Neuronal stem cell (in vitro differentiated cells): Measurements from ENCODE around the gene CAPNS2. TPM values are rescaled to one million over a fixed set of nuclear protein-coding genes. Genes with fewer than 3 reads are reported as not detected.

ENCODE experiments used
- DNase-seq: peaks from one replicate; pipeline ENCODE4 v3.0.0-alpha.2; 2013; ENCODE audit warnings: low spot score
- H2AFZ ChIP-seq: one replicate; pipeline ENCODE4 v1.6.1; 2013; ENCODE audit warnings: mild to moderate bottlenecking, low read length, inconsistent platforms
- H2AK5ac ChIP-seq: 2 replicates; pipeline ENCODE4 v1.6.1; 2013; ENCODE audit warnings: low read depth, mild to moderate bottlenecking, inconsistent platforms, low read length, moderate library complexity, mixed read lengths
- H2BK120ac ChIP-seq: 2 replicates; pipeline ENCODE4 v1.6.1; 2013; ENCODE audit warnings: low read depth, mild to moderate bottlenecking, inconsistent platforms, low read length, moderate library complexity, mixed read lengths
- H2BK12ac ChIP-seq: one replicate; pipeline ENCODE4 v1.6.1; 2013; ENCODE audit warnings: low read length, inconsistent platforms
- H2BK15ac ChIP-seq: 2 replicates; pipeline ENCODE4 v1.6.1; 2013; ENCODE audit warnings: mild to moderate bottlenecking, low read length, inconsistent platforms, mixed read lengths
- H2BK5ac ChIP-seq: one replicate; pipeline ENCODE4 v1.6.1; 2013; ENCODE audit warnings: inconsistent platforms, mild to moderate bottlenecking, low read length, moderate library complexity
- H3K14ac ChIP-seq: one replicate; pipeline ENCODE4 v1.6.1; 2013; ENCODE audit warnings: low read length, inconsistent platforms
- H3K18ac ChIP-seq: 2 replicates; pipeline ENCODE4 v1.6.1; 2013; ENCODE audit warnings: low read length, inconsistent platforms
- H3K23ac ChIP-seq: 2 replicates; pipeline ENCODE4 v1.6.1; 2013; ENCODE audit warnings: low read depth, mild to moderate bottlenecking, mixed read lengths, low read length, inconsistent platforms; ENCODE audit not compliant: poor library complexity
- H3K27ac ChIP-seq: replicated peaks from 3 replicates; pipeline ENCODE4 v1.5.1; 2013; ENCODE audit warnings: low read length, inconsistent platforms
- H3K27me3 ChIP-seq, 3 experiments: 2 replicates each; pipeline ENCODE4 v1.6.1; 2013; ENCODE audit warnings: low read length in 3 of 3, mild to moderate bottlenecking in 2 of 3, inconsistent platforms in 1 of 3, low read depth in 1 of 3, mixed read lengths in 1 of 3, moderate library complexity in 1 of 3; ENCODE audit not compliant: control insufficient read depth in 3 of 3, insufficient read depth in 3 of 3
- H3K36me3 ChIP-seq, 2 donors: replicated peaks in 1 of 2; 2 replicates each; pipeline ENCODE4 v1.6.1; 2013; ENCODE audit warnings: low read length in 2 of 2; ENCODE audit not compliant: control insufficient read depth in 2 of 2, insufficient read depth in 2 of 2
- H3K4ac ChIP-seq: 2 replicates; pipeline ENCODE4 v1.6.1; 2013; ENCODE audit warnings: inconsistent platforms, mild to moderate bottlenecking, low read length, moderate library complexity
- H3K4me1 ChIP-seq, 2 donors: 1 replicate in 1 of 2; 2 replicates in 1 of 2; pipeline ENCODE4 v1.6.1; 2013; ENCODE audit warnings: low read length in 2 of 2, low read depth in 1 of 2; ENCODE audit not compliant: control insufficient read depth in 2 of 2, insufficient read depth in 1 of 2
- H3K4me2 ChIP-seq: one replicate; pipeline ENCODE4 v1.6.1; 2013; ENCODE audit warnings: mild to moderate bottlenecking, low read length, inconsistent platforms; ENCODE audit not compliant: insufficient read depth, poor library complexity, severe bottlenecking
- H3K4me3 ChIP-seq, 2 donors: 2 replicates each; pipeline ENCODE4 v1.5.1; 2013; ENCODE audit warnings: low read length in 2 of 2, mild to moderate bottlenecking in 2 of 2, inconsistent platforms in 1 of 2, moderate library complexity in 1 of 2
- H3K79me1 ChIP-seq: one replicate; pipeline ENCODE4 v1.6.1; 2013; ENCODE audit warnings: low read depth, mild to moderate bottlenecking, inconsistent platforms, low read length, moderate library complexity
- H3K9ac ChIP-seq: one replicate; pipeline ENCODE4 v1.6.1; 2013; ENCODE audit warnings: mild to moderate bottlenecking, low read depth, low read length, inconsistent platforms; ENCODE audit not compliant: poor library complexity
- H3K9me3 ChIP-seq, 2 donors: replicated peaks in 1 of 2; 2 replicates each; pipeline versions ENCODE3 to v1.6.1; 2013; ENCODE audit warnings: low read length in 2 of 2, mild to moderate bottlenecking in 2 of 2, inconsistent platforms in 1 of 2, low read depth in 1 of 2, mixed read lengths in 1 of 2, moderate library complexity in 1 of 2; ENCODE audit not compliant: control insufficient read depth in 2 of 2, insufficient read depth in 1 of 2
- H4K8ac ChIP-seq: one replicate; pipeline ENCODE4 v1.6.1; 2013; ENCODE audit warnings: low read depth, mild to moderate bottlenecking, inconsistent platforms, low read length, moderate library complexity
- H4K91ac ChIP-seq: one replicate; pipeline ENCODE4 v1.6.1; 2013; ENCODE audit warnings: low read length, low read depth, mild to moderate bottlenecking, inconsistent platforms; ENCODE audit not compliant: poor library complexity
- WGBS, 2 donors: extraction: QIAGEN DNeasy Blood & Tissue Kit; methylation state at CpG; one replicate each; pipeline ENCODE4 v1.1.7; 2013; ENCODE audit warnings: missing lambda C conversion rate in 2 of 2, mixed read lengths in 1 of 2; ENCODE audit not compliant: insufficient read length in 2 of 2, insufficient replicate concordance in 1 of 2; ENCODE audit errors: extremely low coverage in 2 of 2; 5-methylcytosine and 5-hydroxymethylcytosine counted together
- polyA plus RNA-seq, 2 experiments: library from polyadenylated mRNA; stranded (reverse); fragments of 200-250 nt; gene quantifications; one replicate each; pipeline ENCODE4 v1.2.3, GENCODE V29; 2013

The CAPNS2 gene
- not detected for polyA plus RNA-seq (2013, experiment 1 of 2)
- polyA plus RNA-seq (2013, experiment 2 of 2): not detected

DNA sequence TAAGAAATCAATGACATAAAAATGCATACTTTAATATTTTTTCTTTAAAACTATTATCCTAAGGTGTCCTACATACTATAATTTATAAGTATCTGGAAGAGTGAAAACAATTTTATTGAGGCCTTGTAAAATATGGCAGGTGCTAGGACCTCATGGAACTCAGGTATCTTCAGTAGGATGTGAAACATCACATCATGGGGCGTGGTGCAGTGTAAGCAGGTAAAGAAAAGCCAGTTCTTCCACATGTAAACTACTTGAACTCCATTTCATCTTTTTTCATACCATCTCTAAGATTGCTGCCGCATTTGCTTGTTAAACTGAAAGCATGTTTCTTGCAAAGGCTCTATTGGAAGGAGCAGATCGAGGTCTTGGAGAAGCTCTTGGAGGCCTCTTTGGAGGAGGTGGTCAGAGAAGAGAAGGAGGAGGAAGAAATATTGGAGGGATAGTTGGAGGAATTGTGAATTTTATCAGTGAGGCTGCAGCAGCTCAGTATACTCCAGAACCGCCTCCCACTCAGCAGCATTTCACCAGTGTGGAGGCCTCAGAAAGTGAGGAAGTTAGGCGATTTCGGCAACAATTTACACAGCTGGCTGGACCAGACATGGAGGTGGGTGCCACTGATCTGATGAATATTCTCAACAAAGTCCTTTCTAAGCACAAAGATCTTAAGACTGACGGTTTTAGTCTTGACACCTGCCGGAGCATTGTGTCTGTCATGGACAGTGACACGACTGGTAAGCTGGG, at the start of gene CAPNS2:
TSS of gene CAPNS2 (plus strand) at position 253 of the 744 bp plus-strand sequence. CDS start at position 326, 73 bp downstream.
- Histone ChIP-seq H2BK5ac (no peak within 1 kb of the TSS), H2BK15ac (no peak within 1 kb of the TSS), H3K14ac (no peak within 1 kb of the TSS), H3K4me3 (no peak within 1 kb of the TSS), H2BK120ac (no peak within 1 kb of the TSS), H3K4me2 (no peak within 1 kb of the TSS), H3K27me3 (no peaks in the 10 kb centered on the region), H4K91ac (no peak within 1 kb of the TSS), H3K4me1 (peaks cover 0 to 16% of the 10 kb centered on the region in 2 donors), H3K4ac (no peak within 1 kb of the TSS), H3K36me3 (no peaks in the 10 kb centered on the region), H2AFZ (no peak within 1 kb of the TSS), H3K9ac (no peak within 1 kb of the TSS), H3K18ac (no peak within 1 kb of the TSS), H2AK5ac (no peak within 1 kb of the TSS), H3K79me1 (no peaks in the 10 kb centered on the region), H3K27ac (no peak within 1 kb of the TSS), H3K9me3 (no peaks in the 10 kb centered on the region), H3K23ac (no peak within 1 kb of the TSS), H2BK12ac (no peak within 1 kb of the TSS), H4K8ac (no peak within 1 kb of the TSS)
- WGBS, 2 donors: no CpG with 5 or more reads among the region's 9 CpGs
- no peak for DNase-seq

DNA sequence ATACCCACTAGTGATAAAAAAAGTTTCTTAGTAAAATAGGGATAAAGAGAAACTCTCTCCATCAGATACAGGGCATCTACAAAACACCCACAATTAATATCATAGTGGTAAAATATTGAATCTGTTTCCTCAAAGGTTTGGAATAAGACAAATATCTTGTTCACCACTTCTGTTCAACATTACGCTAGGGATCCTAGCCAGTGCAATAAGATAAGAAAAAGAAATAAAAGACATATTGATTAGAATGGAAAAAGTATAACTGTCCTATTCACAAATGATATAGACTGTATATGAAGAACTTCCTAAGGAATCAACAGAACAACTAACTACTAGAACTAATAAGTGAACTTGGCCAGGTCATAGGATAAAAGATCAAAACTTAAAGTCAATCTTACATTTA, 44.7 kb upstream of the CAPNS2 start:
- Histone ChIP-seq H3K9me3 (no peaks in the 10 kb centered on the region), H3K4ac (no peak overlapping the region), H4K8ac (no peak overlapping the region), H3K23ac (no peak overlapping the region), H3K4me2 (no peak overlapping the region), H3K18ac (no peak overlapping the region), H4K91ac (no peak overlapping the region), H3K14ac (no peak overlapping the region), H3K79me1 (no peaks in the 10 kb centered on the region), H2AFZ (no peak overlapping the region), H3K27me3 (no peaks in the 10 kb centered on the region), H2BK120ac (no peak overlapping the region), H3K4me3 (no peak overlapping the region), H3K9ac (no peak overlapping the region), H3K4me1 (no peaks in the 10 kb centered on the region), H3K27ac (no peak overlapping the region), H2BK5ac (no peak overlapping the region), H2BK15ac (no peak overlapping the region), H3K36me3 (no peaks in the 10 kb centered on the region), H2AK5ac (no peak overlapping the region), H2BK12ac (no peak overlapping the region)
- no peak for DNase-seq
- no CpG with 5 or more reads among the region's 1 CpG for WGBS, 2 donors

DNA sequence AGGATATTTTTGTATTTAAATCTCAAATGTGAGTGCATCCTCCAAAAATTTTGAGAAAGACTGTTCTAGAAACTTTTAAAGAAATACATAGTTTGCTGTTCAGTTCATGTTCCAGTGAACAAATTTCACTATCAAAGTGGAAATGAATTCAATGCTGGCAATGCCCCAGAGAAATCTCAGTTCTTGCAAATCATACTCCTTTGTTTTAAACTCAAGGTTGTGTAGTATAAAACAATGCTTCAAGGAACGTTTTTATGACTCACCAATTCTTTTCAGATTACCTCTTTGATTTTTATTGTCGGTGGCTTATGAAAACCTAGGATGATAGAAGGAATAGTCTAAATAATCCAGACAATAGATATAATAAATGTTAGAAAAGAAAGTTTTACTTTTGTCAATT, 40.0 kb upstream of the CAPNS2 start:
- H2BK120ac ChIP-seq: no peak overlapping the region
- no peak overlapping the region for H3K4me2 ChIP-seq
- H3K4ac ChIP-seq: no peak overlapping the region
- H3K79me1 ChIP-seq: no peaks in the 10 kb centered on the region
- no peak overlapping the region for H2AK5ac ChIP-seq
- H3K14ac ChIP-seq: no peak overlapping the region
- no peak overlapping the region for H3K4me3 ChIP-seq
- no peak overlapping the region for H2BK15ac ChIP-seq
- no peak overlapping the region for H3K9ac ChIP-seq
- H3K36me3 ChIP-seq: no peaks in the 10 kb centered on the region
- no peak overlapping the region for H4K91ac ChIP-seq
- H3K23ac ChIP-seq: no peak overlapping the region
- WGBS, 2 donors: no CpG with 5 or more reads among the region's 2 CpGs
- no peak overlapping the region for H2BK12ac ChIP-seq
- H3K18ac ChIP-seq: no peak overlapping the region
- no peaks in the 10 kb centered on the region for H3K9me3 ChIP-seq
- no peaks in the 10 kb centered on the region for H3K4me1 ChIP-seq
- DNase-seq: no peak
- no peaks in the 10 kb centered on the region for H3K27me3 ChIP-seq
- no peak overlapping the region for H3K27ac ChIP-seq
- H4K8ac ChIP-seq: no peak overlapping the region
- H2BK5ac ChIP-seq: no peak overlapping the region
- H2AFZ ChIP-seq: no peak overlapping the region

DNA sequence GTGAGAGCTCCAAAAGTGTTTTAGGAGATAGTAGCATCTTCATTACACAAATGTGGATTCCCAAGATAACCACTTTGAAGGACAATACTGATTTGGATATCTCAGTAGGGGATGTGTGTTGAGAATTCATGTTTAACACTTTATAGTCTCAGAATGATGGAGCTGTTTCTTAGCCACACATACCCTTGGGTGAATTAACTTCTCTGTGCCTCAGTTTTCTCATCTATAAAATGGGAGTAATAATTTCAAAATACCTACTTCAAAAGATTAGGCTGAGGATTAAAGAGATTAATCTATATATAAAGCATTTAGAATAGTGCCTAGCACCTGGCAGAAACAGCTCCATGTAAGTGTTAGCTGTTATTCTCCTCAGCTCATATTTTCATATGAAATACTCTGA, 38.6 kb upstream of the CAPNS2 start:
- Histone ChIP-seq H3K18ac (no peak overlapping the region), H3K36me3 (no peaks in the 10 kb centered on the region), H3K27ac (no peak overlapping the region), H3K9ac (no peak overlapping the region), H3K4me3 (no peak overlapping the region), H3K14ac (no peak overlapping the region), H3K23ac (no peak overlapping the region), H3K4me2 (no peak overlapping the region), H2BK12ac (no peak overlapping the region), H3K27me3 (no peaks in the 10 kb centered on the region), H2BK5ac (no peak overlapping the region), H3K9me3 (no peaks in the 10 kb centered on the region), H2BK120ac (no peak overlapping the region), H2BK15ac (no peak overlapping the region), H4K91ac (no peak overlapping the region), H2AFZ (no peak overlapping the region), H4K8ac (no peak overlapping the region), H3K4ac (no peak overlapping the region), H3K79me1 (no peaks in the 10 kb centered on the region), H3K4me1 (no peaks in the 10 kb centered on the region), H2AK5ac (no peak overlapping the region)
- no peak for DNase-seq
